ENCODE data around the gene PFN1. TPM values are rescaled to one million over a fixed set of nuclear protein-coding genes. Genes with fewer than 3 reads are reported as not detected.

The PFN1 gene
- total RNA-seq, 1 donor from 2014 or later = 1,484 TPM

DNA sequence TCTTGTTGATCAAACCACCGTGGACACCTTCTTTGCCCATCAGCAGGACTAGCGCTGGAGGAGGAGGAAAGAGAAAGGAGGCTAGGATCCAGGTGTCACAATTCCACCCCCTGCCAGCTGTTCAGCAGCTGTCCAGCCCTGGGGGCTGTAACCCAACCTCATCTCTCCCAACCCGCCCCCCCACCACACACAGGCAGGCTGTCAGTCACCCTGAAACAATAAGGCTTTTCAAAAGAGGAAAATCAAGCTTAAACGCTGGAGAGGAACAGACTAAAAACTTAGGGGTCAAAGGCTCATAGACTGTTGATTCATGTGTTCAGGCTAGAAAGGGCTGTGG lies 2.4 kb downstream of the PFN1 start:
- no peak for DNase-seq (ENCODE audit: low read depth)

DNA sequence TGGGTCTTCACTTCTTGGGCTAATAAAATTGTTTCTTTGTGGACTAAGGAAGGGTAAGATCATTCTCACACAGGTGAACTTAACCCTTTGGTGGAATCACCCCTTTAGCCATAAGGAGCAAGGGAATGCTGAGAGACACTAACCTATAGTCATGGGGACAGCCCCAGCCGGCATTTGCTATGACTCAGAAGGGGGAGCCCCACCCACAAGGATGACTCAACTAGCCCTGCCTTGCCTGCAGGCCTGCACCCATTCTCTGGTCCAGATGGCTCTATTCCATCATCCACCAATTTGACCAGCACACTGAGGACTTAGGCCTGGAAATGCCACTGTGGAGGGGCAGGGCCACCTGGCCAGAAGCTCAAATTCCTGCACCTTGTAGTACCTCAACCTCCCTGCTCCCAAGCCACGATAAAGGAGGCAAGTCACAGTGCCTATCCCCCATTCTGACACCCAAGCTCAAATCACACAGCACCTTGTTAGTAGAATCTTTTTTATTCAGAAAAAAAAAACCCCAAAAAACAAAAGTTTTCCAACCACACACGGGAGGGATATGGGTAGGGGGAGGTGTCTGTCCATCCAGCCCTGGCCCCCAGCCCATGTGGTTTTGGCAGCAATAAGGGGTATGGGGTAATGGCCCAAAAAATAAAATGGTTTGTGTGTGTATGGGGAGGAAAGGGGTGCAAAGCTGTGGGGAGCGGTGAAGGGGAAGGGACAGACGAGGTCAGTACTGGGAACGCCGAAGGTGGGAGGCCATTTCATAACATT lies 3.0 kb downstream of the PFN1 start:
- Histone ChIP-seq H3K27me3 (ENCODE audit: control insufficient read depth, insufficient read depth, low read length) (no peaks in the 10 kb centered on the region), H3K4me3 (ENCODE audit: low read depth, low read length) (no peak overlapping the region)
- DNase-seq (ENCODE audit: low read depth) = no peak

More for the DNA sequence above, 2.4 kb downstream of the PFN1 start:
- Histone ChIP-seq H3K27me3 (ENCODE audit: control insufficient read depth, insufficient read depth, low read length) (no peaks in the 10 kb centered on the region), H3K36me3 (ENCODE audit: control insufficient read depth, insufficient read depth, low read length) (peaks cover 1% of the 10 kb centered on the region), H3K4me3 (ENCODE audit: low read depth, low read length) (peak overlapping the region; percentile 91)
- TF ChIP-seq, protein P1, sequence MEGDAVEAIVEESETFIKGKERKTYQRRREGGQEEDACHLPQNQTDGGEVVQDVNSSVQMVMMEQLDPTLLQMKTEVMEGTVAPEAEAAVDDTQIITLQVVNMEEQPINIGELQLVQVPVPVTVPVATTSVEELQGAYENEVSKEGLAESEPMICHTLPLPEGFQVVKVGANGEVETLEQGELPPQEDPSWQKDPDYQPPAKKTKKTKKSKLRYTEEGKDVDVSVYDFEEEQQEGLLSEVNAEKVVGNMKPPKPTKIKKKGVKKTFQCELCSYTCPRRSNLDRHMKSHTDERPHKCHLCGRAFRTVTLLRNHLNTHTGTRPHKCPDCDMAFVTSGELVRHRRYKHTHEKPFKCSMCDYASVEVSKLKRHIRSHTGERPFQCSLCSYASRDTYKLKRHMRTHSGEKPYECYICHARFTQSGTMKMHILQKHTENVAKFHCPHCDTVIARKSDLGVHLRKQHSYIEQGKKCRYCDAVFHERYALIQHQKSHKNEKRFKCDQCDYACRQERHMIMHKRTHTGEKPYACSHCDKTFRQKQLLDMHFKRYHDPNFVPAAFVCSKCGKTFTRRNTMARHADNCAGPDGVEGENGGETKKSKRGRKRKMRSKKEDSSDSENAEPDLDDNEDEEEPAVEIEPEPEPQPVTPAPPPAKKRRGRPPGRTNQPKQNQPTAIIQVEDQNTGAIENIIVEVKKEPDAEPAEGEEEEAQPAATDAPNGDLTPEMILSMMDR (IDR thresholded peaks at IDR 0.05; ENCODE audit: insufficient read depth, low read length, poor library complexity, severe bottlenecking) = no peak

DNA sequence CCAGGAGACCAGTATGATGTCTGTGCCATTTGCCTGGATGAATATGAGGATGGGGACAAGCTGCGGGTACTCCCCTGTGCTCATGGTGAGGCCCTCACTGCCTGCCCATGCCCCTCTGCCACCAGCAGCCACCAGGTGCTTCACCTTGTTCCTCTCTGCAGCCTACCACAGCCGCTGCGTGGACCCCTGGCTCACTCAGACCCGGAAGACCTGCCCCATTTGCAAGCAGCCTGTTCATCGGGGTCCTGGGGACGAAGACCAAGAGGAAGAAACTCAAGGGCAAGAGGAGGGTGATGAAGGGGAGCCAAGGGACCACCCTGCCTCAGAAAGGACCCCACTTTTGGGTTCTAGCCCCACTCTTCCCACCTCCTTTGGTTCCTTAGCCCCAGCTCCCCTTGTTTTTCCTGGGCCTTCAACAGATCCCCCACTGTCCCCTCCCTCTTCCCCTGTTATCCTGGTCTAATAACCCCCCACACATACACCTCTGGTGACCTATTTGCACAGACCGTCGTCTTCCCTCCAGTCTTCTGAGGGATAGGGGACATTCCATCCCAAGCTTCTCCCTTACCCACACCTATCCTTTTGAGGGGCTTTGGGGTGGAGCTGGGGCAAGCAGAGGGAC lies 3.7 kb downstream of the PFN1 start:
- no peak for DNase-seq (ENCODE audit: low read depth)
- TF ChIP-seq, protein P1 (IDR thresholded peaks at IDR 0.05; ENCODE audit: insufficient read depth, low read length, poor library complexity, severe bottlenecking) = no peak
- Histone ChIP-seq H3K27me3 (ENCODE audit: control insufficient read depth, insufficient read depth, low read length) (no peaks in the 10 kb centered on the region), H3K36me3 (ENCODE audit: control insufficient read depth, insufficient read depth, low read length) (peaks cover 1% of the 10 kb centered on the region), H3K4me3 (ENCODE audit: low read depth, low read length) (no peak overlapping the region)

More for the DNA sequence above, 3.0 kb downstream of the PFN1 start:
- TF ChIP-seq, protein P1 (IDR thresholded peaks at IDR 0.05; ENCODE audit: insufficient read depth, low read length, poor library complexity, severe bottlenecking) = no peak
- peaks cover 1% of the 10 kb centered on the region for H3K36me3 ChIP-seq (ENCODE audit: control insufficient read depth, insufficient read depth, low read length)

DNA sequence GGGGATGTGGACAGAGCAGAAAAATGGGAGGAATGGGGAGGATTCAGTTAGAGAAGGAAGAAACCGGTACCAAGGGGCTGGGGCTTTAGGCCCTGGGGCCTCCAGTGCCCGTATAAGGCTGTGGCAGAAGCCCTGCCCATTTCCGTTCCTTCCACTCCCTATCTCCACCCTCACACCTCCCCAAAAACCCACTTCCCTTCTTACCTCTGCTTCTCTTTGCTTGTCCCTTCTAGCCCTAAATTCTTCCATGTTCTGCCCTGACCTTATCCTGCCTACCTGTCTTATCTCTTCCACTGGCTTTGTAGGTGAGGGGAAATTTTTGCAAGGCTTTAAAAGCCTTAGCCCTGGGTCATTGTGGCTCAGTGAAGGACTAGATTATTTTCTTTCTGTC lies 4.2 kb downstream of the PFN1 start:
- H3K27me3 ChIP-seq (ENCODE audit: control insufficient read depth, insufficient read depth, low read length) = no peaks in the 10 kb centered on the region
- TF ChIP-seq, protein P1 (IDR thresholded peaks at IDR 0.05; ENCODE audit: insufficient read depth, low read length, poor library complexity, severe bottlenecking) = no peak
- peaks cover 1% of the 10 kb centered on the region for H3K36me3 ChIP-seq (ENCODE audit: control insufficient read depth, insufficient read depth, low read length)
- no peak overlapping the region for H3K4me3 ChIP-seq (ENCODE audit: low read depth, low read length)
- no peak for DNase-seq (ENCODE audit: low read depth)

DNA sequence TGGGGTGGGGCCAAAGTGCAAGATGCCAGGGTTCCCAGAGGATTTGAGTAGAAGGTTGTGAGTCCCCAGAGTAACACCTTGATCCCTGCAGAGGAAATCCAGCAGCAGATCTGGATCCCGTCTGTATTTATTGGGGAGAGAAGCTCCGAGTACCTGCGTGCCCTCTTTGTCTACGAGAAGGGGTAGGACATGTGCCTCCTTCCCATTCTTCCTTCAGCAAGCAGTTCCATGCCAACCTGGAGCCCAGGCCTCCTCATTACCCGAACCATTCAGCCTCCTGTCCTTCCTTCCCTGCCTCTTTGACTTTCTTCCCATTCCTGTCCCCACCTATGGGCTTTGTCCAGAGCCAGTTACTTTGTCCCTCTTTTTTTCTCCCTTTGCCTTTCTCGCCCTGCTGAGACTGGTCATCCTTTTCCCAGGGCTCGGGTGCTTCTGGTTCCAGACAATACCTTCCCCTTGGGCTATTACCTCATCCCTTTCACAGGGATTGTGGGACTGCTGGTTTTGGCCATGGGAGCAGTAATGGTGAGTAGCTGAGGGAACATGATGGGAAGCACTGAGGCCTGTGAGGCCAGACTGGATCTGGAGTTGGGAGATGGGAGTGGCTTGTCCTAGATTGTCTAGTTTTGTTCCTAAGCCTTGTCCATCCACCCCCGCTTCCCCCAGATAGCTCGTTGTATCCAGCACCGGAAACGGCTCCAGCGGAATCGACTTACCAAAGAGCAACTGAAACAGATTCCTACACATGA lies 5.4 kb downstream of the PFN1 start:
- Histone ChIP-seq H3K4me3 (ENCODE audit: low read depth, low read length) (no peak overlapping the region), H3K27me3 (ENCODE audit: control insufficient read depth, insufficient read depth, low read length) (no peaks in the 10 kb centered on the region), H3K36me3 (ENCODE audit: control insufficient read depth, insufficient read depth, low read length) (peaks cover 1% of the 10 kb centered on the region)
- TF ChIP-seq, protein P1 (IDR thresholded peaks at IDR 0.05; ENCODE audit: insufficient read depth, low read length, poor library complexity, severe bottlenecking) = no peak
- DNase-seq (ENCODE audit: low read depth) = no peak
